DOHH2 (cell line): ENCODE measurements around the gene ZFYVE1.

ENCODE experiments used
- EZH2phosphoT487 ChIP-seq: fragments of 200-600 bp; sonication (generic); IDR thresholded peaks from 2 replicates; pipeline ENCODE4 v1.6.1; 2017; ENCODE audit warnings: borderline replicate concordance, mild to moderate bottlenecking, antibody characterized with exemption, low read length, moderate library complexity, mixed read lengths
- TF ChIP-seq, protein P1 (sequence below): fragments of 200-600 bp; sonication (generic); IDR thresholded peaks from one replicate; pipeline ENCODE4 v1.5.1; 2014; ENCODE audit warnings: antibody characterized with exemption, mild to moderate bottlenecking, low read depth, low read length; ENCODE audit not compliant: poor library complexity, severe bottlenecking

DNA sequence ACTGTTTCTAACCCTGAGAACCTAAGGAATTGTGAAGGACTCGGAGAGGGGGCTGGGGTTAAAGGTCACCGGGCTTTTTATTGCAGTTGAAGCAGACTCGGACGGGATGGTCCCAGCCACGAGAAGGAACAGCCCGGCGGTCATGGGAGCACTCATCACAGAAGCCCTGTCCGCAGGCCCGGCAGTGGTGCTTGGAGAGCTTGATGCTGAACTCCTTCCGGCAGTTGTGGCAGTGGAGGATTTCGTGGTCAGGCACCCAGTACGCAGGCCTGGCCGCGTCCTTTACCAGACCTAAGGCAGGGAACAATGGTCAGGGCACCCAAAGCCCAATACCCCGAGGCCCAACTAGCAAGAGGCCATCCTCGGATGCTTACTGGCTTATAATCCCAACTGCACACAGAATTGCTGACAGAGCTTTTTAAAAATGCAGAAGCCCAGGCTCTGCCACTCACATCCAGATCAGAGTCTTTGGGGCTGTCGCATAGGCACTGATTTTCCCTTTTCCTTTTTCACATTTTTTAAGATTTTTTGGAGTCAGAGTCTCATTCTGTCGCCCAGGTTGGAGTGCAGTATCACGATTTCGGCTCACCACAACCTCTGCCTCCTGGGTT is 56.0 kb downstream of the ZFYVE1 start:
- TF ChIP-seq, protein P1, sequence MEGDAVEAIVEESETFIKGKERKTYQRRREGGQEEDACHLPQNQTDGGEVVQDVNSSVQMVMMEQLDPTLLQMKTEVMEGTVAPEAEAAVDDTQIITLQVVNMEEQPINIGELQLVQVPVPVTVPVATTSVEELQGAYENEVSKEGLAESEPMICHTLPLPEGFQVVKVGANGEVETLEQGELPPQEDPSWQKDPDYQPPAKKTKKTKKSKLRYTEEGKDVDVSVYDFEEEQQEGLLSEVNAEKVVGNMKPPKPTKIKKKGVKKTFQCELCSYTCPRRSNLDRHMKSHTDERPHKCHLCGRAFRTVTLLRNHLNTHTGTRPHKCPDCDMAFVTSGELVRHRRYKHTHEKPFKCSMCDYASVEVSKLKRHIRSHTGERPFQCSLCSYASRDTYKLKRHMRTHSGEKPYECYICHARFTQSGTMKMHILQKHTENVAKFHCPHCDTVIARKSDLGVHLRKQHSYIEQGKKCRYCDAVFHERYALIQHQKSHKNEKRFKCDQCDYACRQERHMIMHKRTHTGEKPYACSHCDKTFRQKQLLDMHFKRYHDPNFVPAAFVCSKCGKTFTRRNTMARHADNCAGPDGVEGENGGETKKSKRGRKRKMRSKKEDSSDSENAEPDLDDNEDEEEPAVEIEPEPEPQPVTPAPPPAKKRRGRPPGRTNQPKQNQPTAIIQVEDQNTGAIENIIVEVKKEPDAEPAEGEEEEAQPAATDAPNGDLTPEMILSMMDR = no peak
- TF ChIP-seq EZH2phosphoT487 = no peak
